Neural progenitor cell (in vitro differentiated cells): Measurements from ENCODE around the gene PLEKHS1. TPM values are rescaled to one million over a fixed set of nuclear protein-coding genes. Genes with fewer than 3 reads are reported as not detected.

Experiments
- DNase-seq: peaks from one replicate; pipeline ENCODE4 v3.0.0-alpha.2; 2016; ENCODE audit warnings: low spot score
- H2AFZ ChIP-seq: fragments of 200-600 bp; sonication (generic); replicated peaks from 2 replicates; pipeline ENCODE4 v1.6.1; 2016; ENCODE audit warnings: antibody characterized with exemption
- H3F3A ChIP-seq: fragments of 200-600 bp; sonication (generic); 2 replicates; pipeline ENCODE4 v1.6.1; 2016; ENCODE audit warnings: antibody characterized with exemption, low read depth
- H3K27ac ChIP-seq: fragments of 200-600 bp; sonication (generic); 2 replicates; pipeline ENCODE4 v1.5.1; 2016; ENCODE audit warnings: mild to moderate bottlenecking
- H3K27me3 ChIP-seq: fragments of 200-600 bp; sonication (generic); 2 replicates; pipeline ENCODE4 v1.6.1; 2016; ENCODE audit warnings: mild to moderate bottlenecking, moderate library complexity
- H3K36me3 ChIP-seq: fragments of 200-600 bp; sonication (generic); 2 replicates; pipeline ENCODE4 v1.5.1; 2016
- H3K4me1 ChIP-seq: fragments of 200-600 bp; sonication (generic); 2 replicates; pipeline ENCODE4 v1.6.1; 2016; ENCODE audit warnings: mixed run types
- H3K4me2 ChIP-seq: fragments of 200-600 bp; sonication (generic); 2 replicates; pipeline ENCODE4 v1.6.1; 2016
- H3K4me3 ChIP-seq: fragments of 200-600 bp; sonication (generic); 2 replicates; pipeline ENCODE4 v1.5.1; 2016
- H3K79me2 ChIP-seq: fragments of 200-600 bp; sonication (generic); 2 replicates; pipeline ENCODE4 v1.6.1; 2016; ENCODE audit warnings: low read depth
- H3K9ac ChIP-seq: fragments of 200-600 bp; sonication (generic); 2 replicates; pipeline ENCODE4 v1.6.1; 2016
- H3K9me3 ChIP-seq: fragments of 200-600 bp; sonication (generic); 2 replicates; pipeline ENCODE4 v1.5.1; 2016; ENCODE audit warnings: low read depth
- H4K20me1 ChIP-seq: fragments of 200-600 bp; sonication (generic); 2 replicates; pipeline ENCODE4 v1.6.1; 2016; ENCODE audit warnings: low read depth
- H3K27ac Mint-ChIP-seq: 3 replicates; pipeline ENCODE4 v1.8.0; 2021; ENCODE audit warnings: mixed read lengths
- H3K27me3 Mint-ChIP-seq: 2 replicates; pipeline ENCODE4 v1.8.0; 2022; ENCODE audit warnings: low read depth, mild to moderate bottlenecking, inconsistent platforms, moderate library complexity, mixed read lengths; ENCODE audit not compliant: insufficient read depth
- H3K36me3 Mint-ChIP-seq: 3 replicates; pipeline ENCODE4 v1.8.0; 2021; ENCODE audit warnings: mixed read lengths
- H3K4me1 Mint-ChIP-seq: 3 replicates; pipeline ENCODE4 v1.8.0; 2021; ENCODE audit warnings: mixed read lengths
- H3K4me3 Mint-ChIP-seq: 3 replicates; pipeline ENCODE4 v1.8.0; 2021; ENCODE audit warnings: mild to moderate bottlenecking, moderate library complexity, mixed read lengths
- H3K9me3 Mint-ChIP-seq: 3 replicates; pipeline ENCODE4 v1.8.0; 2020; ENCODE audit warnings: mixed read lengths
- CTCF ChIP-seq: fragments of 200-600 bp; sonication (generic); IDR thresholded peaks from 2 replicates; pipeline ENCODE4 v1.5.1; 2017; ENCODE audit warnings: antibody characterized with exemption, mild to moderate bottlenecking
- EZH2 ChIP-seq: fragments of 200-600 bp; sonication (generic); IDR thresholded peaks from 2 replicates; pipeline ENCODE4 v1.6.1; 2017; ENCODE audit warnings: antibody characterized with exemption, mild to moderate bottlenecking, moderate library complexity
- EZH2phosphoT487 ChIP-seq: fragments of 200-600 bp; sonication (generic); IDR thresholded peaks from 2 replicates; pipeline ENCODE4 v1.6.1; 2017; ENCODE audit warnings: antibody characterized with exemption
- total RNA-seq: library from RNA; depleted of rRNA; stranded (reverse); fragments of >200 nt; gene quantifications from 2 replicates; pipeline ENCODE4 v1.2.3, GENCODE V29; 2015; ENCODE audit warnings: low replicate concordance

PLEKHS1 gene
- total RNA-seq, 1 donor from 2014 or later = not detected

DNA sequence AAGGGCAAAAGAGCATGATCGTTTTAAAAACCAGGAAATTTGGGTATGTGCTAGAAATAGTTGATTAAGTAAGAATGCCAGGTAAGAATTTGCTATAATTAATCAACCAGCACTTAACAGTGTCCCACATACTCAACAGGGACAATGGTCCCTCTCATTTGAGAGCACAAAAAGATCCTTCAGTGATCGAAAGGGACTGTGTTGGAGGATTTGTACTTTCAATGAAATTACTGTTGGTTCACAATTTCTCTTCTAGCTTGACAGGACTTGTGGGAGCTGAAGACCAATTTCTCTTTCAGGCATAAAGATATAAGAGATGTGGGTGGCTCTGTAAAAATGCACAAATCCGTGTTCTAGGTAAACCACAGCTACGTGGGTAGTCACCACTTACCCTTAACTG lies 12.5 kb upstream of the PLEKHS1 start:
- no peak overlapping the region for H3K4me3 Mint-ChIP-seq
- H3K9ac ChIP-seq = no peak overlapping the region
- DNase-seq = no peak
- no peak overlapping the region for H3K27ac Mint-ChIP-seq
- H3K4me2 ChIP-seq = no peak overlapping the region
- H4K20me1 ChIP-seq = no peaks in the 10 kb centered on the region
- no peak overlapping the region for H3K4me3 ChIP-seq
- H3K4me1 ChIP-seq = peaks cover 5% of the 10 kb centered on the region
- H3K4me1 Mint-ChIP-seq = no peaks in the 10 kb centered on the region
- no peaks in the 10 kb centered on the region for H3K79me2 ChIP-seq
- H3K27me3 Mint-ChIP-seq = peaks cover 5% of the 10 kb centered on the region
- H3K9me3 Mint-ChIP-seq = no peaks in the 10 kb centered on the region
- H3F3A ChIP-seq = no peaks in the 10 kb centered on the region
- TF ChIP-seq EZH2phosphoT487 = no peak
- no peak for TF ChIP-seq CTCF
- no peak for TF ChIP-seq EZH2
- no peaks in the 10 kb centered on the region for H3K36me3 Mint-ChIP-seq
- no peaks in the 10 kb centered on the region for H3K9me3 ChIP-seq
- no peaks in the 10 kb centered on the region for H3K27me3 ChIP-seq
- no peak overlapping the region for H2AFZ ChIP-seq
- H3K36me3 ChIP-seq = no peaks in the 10 kb centered on the region
- H3K27ac ChIP-seq = no peak overlapping the region

DNA sequence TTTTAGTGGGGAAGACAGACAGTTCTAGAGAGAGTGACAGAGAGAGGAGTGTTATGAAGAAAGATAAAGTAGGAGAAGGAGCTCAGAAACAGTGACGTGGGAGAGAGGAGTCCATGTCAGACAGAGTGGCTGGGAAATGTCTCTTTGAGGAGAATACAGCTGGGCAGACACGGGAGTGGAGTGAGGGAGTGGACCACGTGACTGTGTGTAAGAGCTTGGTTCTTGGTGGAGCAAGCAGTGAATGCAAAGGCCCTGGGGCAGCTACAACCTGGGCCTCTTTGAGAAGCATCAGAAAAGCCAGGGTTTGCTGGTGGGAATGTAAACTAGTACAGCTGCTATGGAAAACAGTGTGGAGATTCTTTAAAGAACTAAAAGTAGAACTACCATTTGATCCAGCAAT lies 11.9 kb upstream of the PLEKHS1 start:
- H3F3A ChIP-seq = no peaks in the 10 kb centered on the region

GRCh38 chr10:113740850-113741249 lies 10.6 kb upstream of the PLEKHS1 start:
- Histone ChIP-seq H4K20me1 (no peaks in the 10 kb centered on the region), H2AFZ (no peak overlapping the region), H3K9ac (no peak overlapping the region), H3K27me3 (no peaks in the 10 kb centered on the region), H3K9me3 (no peaks in the 10 kb centered on the region), H3K4me2 (no peak overlapping the region), H3K4me1 (peaks cover 5% of the 10 kb centered on the region), H3K79me2 (no peaks in the 10 kb centered on the region), H3K27ac (no peak overlapping the region), H3K4me3 (no peak overlapping the region), H3F3A (no peaks in the 10 kb centered on the region), H3K36me3 (no peaks in the 10 kb centered on the region)
- peak overlapping the region; percentile 1 for H3K4me3 Mint-ChIP-seq
- H3K36me3 Mint-ChIP-seq = no peaks in the 10 kb centered on the region
- DNase-seq = no peak
- H3K27me3 Mint-ChIP-seq = peaks cover 5% of the 10 kb centered on the region
- no peak overlapping the region for H3K27ac Mint-ChIP-seq
- TF ChIP-seq EZH2phosphoT487 (no peak), EZH2 (no peak), CTCF (no peak)
- H3K4me1 Mint-ChIP-seq = no peaks in the 10 kb centered on the region
- no peaks in the 10 kb centered on the region for H3K9me3 Mint-ChIP-seq

More for the DNA sequence above, 11.9 kb upstream of the PLEKHS1 start:
- no peaks in the 10 kb centered on the region for H3K79me2 ChIP-seq
- no peaks in the 10 kb centered on the region for H3K36me3 Mint-ChIP-seq
- H3K9me3 ChIP-seq = no peaks in the 10 kb centered on the region
- TF ChIP-seq EZH2phosphoT487 (no peak), CTCF (no peak), EZH2 (no peak)
- DNase-seq = no peak
- H3K27me3 ChIP-seq = no peaks in the 10 kb centered on the region
- H3K4me3 ChIP-seq = no peak overlapping the region
- H3K4me1 ChIP-seq = peaks cover 5% of the 10 kb centered on the region
- H2AFZ ChIP-seq = no peak overlapping the region
- no peaks in the 10 kb centered on the region for H3K9me3 Mint-ChIP-seq
- peaks cover 5% of the 10 kb centered on the region for H3K27me3 Mint-ChIP-seq
- H3K36me3 ChIP-seq = no peaks in the 10 kb centered on the region
- H3K27ac ChIP-seq = no peak overlapping the region
- no peak overlapping the region for H3K4me2 ChIP-seq
- H3K9ac ChIP-seq = no peak overlapping the region
- H3K27ac Mint-ChIP-seq = no peak overlapping the region
- H4K20me1 ChIP-seq = no peaks in the 10 kb centered on the region
- H3K4me1 Mint-ChIP-seq = no peaks in the 10 kb centered on the region
- no peak overlapping the region for H3K4me3 Mint-ChIP-seq

- H3K36me3 Mint-ChIP-seq = no peaks in the 10 kb centered on the region
- H3K36me3 ChIP-seq = no peaks in the 10 kb centered on the region
- no peak for DNase-seq
- H3K4me1 Mint-ChIP-seq = no peaks in the 10 kb centered on the region
- H3K79me2 ChIP-seq = no peaks in the 10 kb centered on the region
- no peak overlapping the region for H2AFZ ChIP-seq
- H3K9ac ChIP-seq = no peak overlapping the region
- H3K4me3 ChIP-seq = no peak overlapping the region
- H3K27ac Mint-ChIP-seq = no peak overlapping the region
- H4K20me1 ChIP-seq = no peaks in the 10 kb centered on the region
- no peak overlapping the region for H3K27ac ChIP-seq
- TF ChIP-seq EZH2 (no peak), EZH2phosphoT487 (no peak)
- H3K4me1 ChIP-seq = no peaks in the 10 kb centered on the region
- no peaks in the 10 kb centered on the region for H3K9me3 Mint-ChIP-seq
- H3K4me3 Mint-ChIP-seq = no peak overlapping the region
- H3K9me3 ChIP-seq = no peaks in the 10 kb centered on the region
- H3K27me3 Mint-ChIP-seq = peaks cover 3% of the 10 kb centered on the region
- no peak overlapping the region for H3K4me2 ChIP-seq
- H3F3A ChIP-seq = no peaks in the 10 kb centered on the region
- no peaks in the 10 kb centered on the region for H3K27me3 ChIP-seq
These were observed 9.0 kb upstream of the PLEKHS1 start for GRCh38 chr10:113742466-113742865.
